ENCODE results near the gene MRPS6. TPM values are rescaled to one million over a fixed set of nuclear protein-coding genes. Genes with fewer than 3 reads are reported as not detected.

The MRPS6 gene
- total RNA-seq, 4 donors from 2014 or later: 23.9 to 65.8 (median 31.6) TPM

DNA sequence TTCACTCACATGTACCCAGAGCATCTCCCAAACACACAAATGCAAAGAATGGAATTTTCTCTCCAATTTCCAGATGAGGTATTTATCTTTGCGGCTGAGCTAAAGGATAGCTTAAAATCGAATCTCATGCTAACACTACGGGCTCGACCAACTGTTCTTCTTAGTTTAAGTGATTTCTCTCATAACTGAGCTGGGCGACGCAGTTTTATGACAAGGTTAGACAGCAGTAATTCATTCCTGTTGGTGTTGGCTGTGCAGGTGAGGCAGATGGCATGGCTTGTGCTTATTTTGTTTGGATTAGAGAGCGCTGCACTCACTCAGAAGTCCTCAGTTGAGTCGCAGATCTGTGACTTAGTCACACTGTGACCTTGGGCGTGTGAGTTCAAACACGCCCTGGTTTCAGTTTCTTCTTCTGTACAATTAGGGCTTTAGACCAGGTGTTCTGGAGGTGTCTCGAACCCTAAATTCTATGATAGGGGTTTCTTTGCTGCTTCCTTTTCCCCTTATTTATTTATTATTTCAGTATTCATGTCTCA lies 41.5 kb upstream of the MRPS6 start:
- no peak for DNase-seq (ENCODE audit: low spot score in 2 of 2)
- TF ChIP-seq, protein P1, sequence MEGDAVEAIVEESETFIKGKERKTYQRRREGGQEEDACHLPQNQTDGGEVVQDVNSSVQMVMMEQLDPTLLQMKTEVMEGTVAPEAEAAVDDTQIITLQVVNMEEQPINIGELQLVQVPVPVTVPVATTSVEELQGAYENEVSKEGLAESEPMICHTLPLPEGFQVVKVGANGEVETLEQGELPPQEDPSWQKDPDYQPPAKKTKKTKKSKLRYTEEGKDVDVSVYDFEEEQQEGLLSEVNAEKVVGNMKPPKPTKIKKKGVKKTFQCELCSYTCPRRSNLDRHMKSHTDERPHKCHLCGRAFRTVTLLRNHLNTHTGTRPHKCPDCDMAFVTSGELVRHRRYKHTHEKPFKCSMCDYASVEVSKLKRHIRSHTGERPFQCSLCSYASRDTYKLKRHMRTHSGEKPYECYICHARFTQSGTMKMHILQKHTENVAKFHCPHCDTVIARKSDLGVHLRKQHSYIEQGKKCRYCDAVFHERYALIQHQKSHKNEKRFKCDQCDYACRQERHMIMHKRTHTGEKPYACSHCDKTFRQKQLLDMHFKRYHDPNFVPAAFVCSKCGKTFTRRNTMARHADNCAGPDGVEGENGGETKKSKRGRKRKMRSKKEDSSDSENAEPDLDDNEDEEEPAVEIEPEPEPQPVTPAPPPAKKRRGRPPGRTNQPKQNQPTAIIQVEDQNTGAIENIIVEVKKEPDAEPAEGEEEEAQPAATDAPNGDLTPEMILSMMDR (IDR thresholded peaks at IDR 0.05): no peak
- TF ChIP-seq POLR2A (IDR thresholded peaks at IDR 0.05): no peak
- H3K4me3 ChIP-seq (ENCODE audit: low read depth, poor library complexity, severe bottlenecking): no peak overlapping the region
- WGBS, 2 donors: 84 to 85% methylated on average over 11 of the region's 11 CpGs
- intact Hi-C loops (cut with DNase I; ENCODE audit: low total_unique reads): no loop called here

DNA sequence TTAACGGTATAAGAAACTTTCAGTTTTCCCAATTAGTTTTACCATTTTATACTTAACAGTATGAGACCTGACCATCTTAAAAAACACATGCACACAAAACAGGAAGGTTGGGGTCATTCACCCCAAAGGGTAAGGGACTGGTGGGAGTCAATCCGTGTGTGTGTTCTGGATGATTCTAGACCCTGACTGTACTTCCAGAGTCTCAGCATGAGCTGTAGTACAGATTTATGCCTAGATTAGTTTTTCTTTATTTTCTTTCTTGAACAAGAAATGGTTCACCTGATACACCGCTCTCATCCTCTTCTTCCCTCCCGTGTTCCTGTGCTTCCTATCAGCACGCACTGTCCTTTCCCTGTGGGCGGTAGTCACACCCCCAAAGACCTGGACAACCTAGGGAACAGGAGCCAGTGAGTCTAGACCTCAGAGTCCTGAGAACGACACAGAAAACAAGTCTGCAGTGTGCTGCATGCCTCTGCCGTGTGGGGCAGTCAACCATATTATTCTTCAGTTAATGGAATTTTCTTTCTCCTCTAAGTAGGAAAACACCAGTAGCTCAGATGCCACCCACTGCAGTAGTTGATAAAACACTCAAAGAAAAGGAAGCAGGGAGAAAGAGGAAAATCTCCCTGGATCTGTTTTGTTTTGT lies 38.9 kb upstream of the MRPS6 start:
- DNase-seq (ENCODE audit: low spot score in 2 of 2): no peak
- no peak overlapping the region for H3K4me3 ChIP-seq (ENCODE audit: low read depth, poor library complexity, severe bottlenecking)
- 71 to 82% methylated on average over 8 of the region's 8 CpGs for WGBS, 2 donors
- TF ChIP-seq, protein P1 (IDR thresholded peaks at IDR 0.05): no peak
- TF ChIP-seq POLR2A (IDR thresholded peaks at IDR 0.05): no peak
- intact Hi-C loops (cut with DNase I; ENCODE audit: low total_unique reads): no loop called here

DNA sequence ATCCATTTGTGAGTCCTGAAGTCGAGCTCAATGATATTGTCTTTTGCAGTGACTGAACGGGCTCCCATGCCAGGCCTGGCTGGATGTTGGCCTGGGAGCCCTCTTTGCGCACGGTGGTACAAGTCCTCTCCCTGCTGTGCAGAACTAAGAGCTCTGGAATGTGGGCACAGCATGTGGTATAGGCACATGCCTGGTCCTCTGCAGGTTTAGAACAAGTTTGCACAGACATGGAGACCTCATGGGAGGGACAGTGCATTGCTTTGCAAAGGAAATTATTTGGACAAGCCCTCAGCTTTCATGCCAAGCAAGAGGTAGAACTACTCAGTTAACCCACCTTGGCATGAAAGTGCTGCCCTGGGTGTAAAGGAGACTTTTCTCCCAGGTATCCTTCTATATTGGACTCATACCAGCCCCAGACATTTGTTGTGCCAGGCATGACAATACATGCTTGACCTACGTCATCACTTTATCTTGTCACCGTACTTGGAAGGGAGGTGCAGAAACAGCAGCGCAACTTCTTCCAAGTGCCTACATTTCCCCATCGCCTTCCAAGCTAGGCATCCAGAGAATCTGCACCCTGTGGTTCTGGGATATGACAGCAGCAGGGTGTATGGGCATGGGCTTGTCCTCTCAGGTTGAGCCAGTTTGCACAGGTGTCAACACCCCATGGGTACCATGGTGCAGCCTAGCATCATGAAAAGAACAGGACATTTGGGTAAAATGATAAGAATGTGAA lies 37.6 kb upstream of the MRPS6 start:
- no peak overlapping the region for H3K4me3 ChIP-seq (ENCODE audit: low read depth, poor library complexity, severe bottlenecking)
- intact Hi-C loops (cut with DNase I; ENCODE audit: low total_unique reads): no loop called here
- peak in 1 of 2 donors; percentile 49 for DNase-seq (ENCODE audit: low spot score in 2 of 2)
- 60 to 63% methylated on average over 8 of the region's 8 CpGs for WGBS, 2 donors
- no peak for TF ChIP-seq POLR2A (IDR thresholded peaks at IDR 0.05)
- TF ChIP-seq, protein P1 (IDR thresholded peaks at IDR 0.05): no peak

DNA sequence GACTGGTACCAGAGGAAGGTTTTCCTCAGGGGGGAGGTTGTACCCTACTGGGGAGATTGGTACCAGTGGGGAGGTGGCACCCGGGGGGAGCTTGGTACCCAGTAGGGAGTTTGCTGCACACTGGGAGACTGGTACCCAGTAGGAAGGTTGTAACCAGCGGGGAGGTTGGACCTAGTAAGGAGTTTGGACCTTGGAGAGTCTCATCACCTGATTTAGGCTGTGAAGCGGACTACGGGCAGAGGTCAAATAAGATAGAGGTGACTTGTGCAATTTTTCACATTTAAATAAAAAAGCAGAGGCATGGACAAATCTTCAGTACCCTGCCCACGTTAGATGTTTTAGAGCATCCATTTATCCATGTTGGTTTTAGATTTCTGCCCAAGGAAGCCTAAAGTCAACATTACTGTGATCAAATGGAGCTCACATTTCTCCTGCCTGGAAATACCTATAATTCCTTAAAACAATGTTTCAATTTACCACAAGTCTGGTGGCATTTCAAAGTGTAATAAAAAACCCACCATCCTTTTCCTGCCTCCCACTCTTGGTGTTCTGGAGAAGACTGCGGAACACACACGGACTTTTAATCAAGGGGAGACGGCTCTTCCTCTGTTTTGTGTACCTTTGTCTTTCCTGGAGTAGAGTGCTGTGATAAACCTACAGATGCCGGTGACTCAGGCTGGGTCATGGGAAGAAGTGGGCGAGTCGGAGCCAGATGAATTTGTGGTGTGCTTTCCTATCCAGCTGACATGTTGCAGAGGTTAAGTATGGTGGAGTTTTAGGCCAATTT lies 36.2 kb upstream of the MRPS6 start:
- no peak overlapping the region for H3K4me3 ChIP-seq (ENCODE audit: low read depth, poor library complexity, severe bottlenecking)
- no peak for TF ChIP-seq POLR2A (IDR thresholded peaks at IDR 0.05)
- TF ChIP-seq, protein P1 (IDR thresholded peaks at IDR 0.05): no peak
- 84 to 85% methylated on average over 11 of the region's 11 CpGs for WGBS, 2 donors
- intact Hi-C loops (cut with DNase I; ENCODE audit: low total_unique reads): no loop called here
- no peak for DNase-seq (ENCODE audit: low spot score in 2 of 2)

DNA sequence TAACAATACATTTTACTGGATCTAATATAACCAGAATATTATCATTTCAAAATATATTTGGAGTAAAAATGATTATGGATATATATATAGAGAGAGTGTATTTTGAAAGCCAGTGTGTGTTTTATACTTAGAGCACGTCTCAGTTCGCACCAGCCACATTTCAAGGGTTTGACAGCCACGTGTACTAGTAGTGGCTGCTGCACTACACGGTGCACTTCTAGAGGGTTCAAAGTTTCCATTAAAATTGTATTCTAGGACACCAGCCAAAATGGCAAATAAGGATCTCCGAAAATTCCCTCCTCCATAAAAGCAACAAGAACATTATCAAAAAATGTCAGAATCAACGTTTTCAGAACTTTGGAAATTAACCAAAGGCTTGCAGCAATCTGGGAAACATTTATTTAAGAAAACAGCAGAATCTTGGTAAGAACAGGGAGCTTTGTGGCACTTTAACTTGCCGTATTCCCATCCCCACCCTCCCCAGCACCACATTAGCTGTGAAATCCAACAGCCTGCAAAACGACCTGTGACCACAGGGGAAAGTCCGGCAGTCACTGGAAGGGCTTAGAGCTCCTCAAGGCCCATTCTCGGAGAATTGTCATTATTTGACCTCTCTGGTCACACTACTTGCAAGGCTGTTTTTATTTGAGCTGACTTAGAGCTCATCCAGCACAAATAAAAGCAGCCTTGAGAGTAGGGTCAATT lies 33.5 kb upstream of the MRPS6 start:
- TF ChIP-seq POLR2A (IDR thresholded peaks at IDR 0.05): no peak
- DNase-seq (ENCODE audit: low spot score in 2 of 2): no peak
- no peak overlapping the region for H3K4me3 ChIP-seq (ENCODE audit: low read depth, poor library complexity, severe bottlenecking)
- WGBS, 2 donors: 63 to 64% methylated on average over 10 of the region's 10 CpGs
- intact Hi-C loops (cut with DNase I; ENCODE audit: low total_unique reads): no loop called here
